Heart left ventricle (tissue), 13 donors: Measurements from ENCODE around the gene IL11RA.

Source experiments
- POLR2A ChIP-seq, 2 donors: fragments of 450-650 bp; IDR thresholded peaks; one replicate each; pipeline ENCODE4 v1.6.1; 2017; ENCODE audit warnings: antibody characterized with exemption in 2 of 2, mild to moderate bottlenecking in 2 of 2, moderate library complexity in 2 of 2
- TF ChIP-seq, protein P1 (sequence below), 12 donors: fragments of 200-600 bp; sonication (generic) in 4 of 12; IDR thresholded peaks; one replicate each; pipeline versions ENCODE4 v1.5.0 to v1.8.0; 2018 to 2022; ENCODE audit warnings: antibody characterized with exemption in 12 of 12, mild to moderate bottlenecking in 5 of 12
- donor health status: ischemic (EF 13 %, LVEDD 7.1; RV severe dilation, severe dysfunction).
- donor health status: DM: no; HTN: yes; CAD: no.
- donor health status: DM: no; HTN: no; CAD: no.
- donor health status: ischemic (EF 25% LVEDD 6.9; RV normal size, moderate dysfunction).
- donor health status: ischemic (EF 25% LVEDD 5.7; RV mildly dilated, moderate dysfunction).
- donor health status: ischemic (EF 35%, LVEDD 5.7; RV mildly dilated, moderate dysfunction).
- donor health status: nonischemic (EF 11% LVEDD 7.7; RV severe dilation, severe dysfunction).
- donor health status: DM: yes; HTN: yes; CAD: no.
- donor health status: PGD.
- donor health status: ischemic (EF 29% LVEDD 5.4; RV normal size, mild dysfunction).
- donor health status: nonischemic (EF 23%, LVEDD 6.1; RV moderate dilation, normal function).

DNA sequence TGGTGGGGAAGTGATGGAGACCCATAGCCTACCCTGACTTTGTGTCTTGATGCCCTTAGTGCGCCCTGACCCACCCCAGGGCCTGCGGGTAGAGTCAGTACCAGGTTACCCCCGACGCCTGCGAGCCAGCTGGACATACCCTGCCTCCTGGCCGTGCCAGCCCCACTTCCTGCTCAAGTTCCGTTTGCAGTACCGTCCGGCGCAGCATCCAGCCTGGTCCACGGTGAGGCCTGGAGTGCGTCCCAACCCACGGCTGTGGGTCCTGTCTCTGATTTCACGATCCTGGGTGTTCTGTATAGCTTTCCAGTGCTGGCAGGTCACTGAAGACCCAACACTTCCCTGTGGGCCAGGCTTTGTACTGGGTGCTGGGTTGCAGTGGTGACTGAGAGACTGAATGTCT is 6.5 kb downstream of the IL11RA start:
- no peak for TF ChIP-seq POLR2A (IDR thresholded peaks at IDR 0.05)
- TF ChIP-seq, protein P1, sequence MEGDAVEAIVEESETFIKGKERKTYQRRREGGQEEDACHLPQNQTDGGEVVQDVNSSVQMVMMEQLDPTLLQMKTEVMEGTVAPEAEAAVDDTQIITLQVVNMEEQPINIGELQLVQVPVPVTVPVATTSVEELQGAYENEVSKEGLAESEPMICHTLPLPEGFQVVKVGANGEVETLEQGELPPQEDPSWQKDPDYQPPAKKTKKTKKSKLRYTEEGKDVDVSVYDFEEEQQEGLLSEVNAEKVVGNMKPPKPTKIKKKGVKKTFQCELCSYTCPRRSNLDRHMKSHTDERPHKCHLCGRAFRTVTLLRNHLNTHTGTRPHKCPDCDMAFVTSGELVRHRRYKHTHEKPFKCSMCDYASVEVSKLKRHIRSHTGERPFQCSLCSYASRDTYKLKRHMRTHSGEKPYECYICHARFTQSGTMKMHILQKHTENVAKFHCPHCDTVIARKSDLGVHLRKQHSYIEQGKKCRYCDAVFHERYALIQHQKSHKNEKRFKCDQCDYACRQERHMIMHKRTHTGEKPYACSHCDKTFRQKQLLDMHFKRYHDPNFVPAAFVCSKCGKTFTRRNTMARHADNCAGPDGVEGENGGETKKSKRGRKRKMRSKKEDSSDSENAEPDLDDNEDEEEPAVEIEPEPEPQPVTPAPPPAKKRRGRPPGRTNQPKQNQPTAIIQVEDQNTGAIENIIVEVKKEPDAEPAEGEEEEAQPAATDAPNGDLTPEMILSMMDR (IDR thresholded peaks at IDR 0.05), result no peak
